Measurements from ENCODE around the gene EPS8L2.
A peak's percentile ranks its signal among the peaks of the same experiment; 100 is the strongest.

Gene EPS8L2

GRCh38 chr11:746289-747157, 40.5 kb downstream of the EPS8L2 start:
- H3K9me3 Mint-ChIP-seq, result no peaks in the 10 kb centered on the region
- H3K4me1 Mint-ChIP-seq, result peaks cover 4% of the 10 kb centered on the region
- peak overlapping the region; percentile 44 for H3K27ac Mint-ChIP-seq (ENCODE audit: low read depth)
- no peaks in the 10 kb centered on the region for H3K36me3 Mint-ChIP-seq (ENCODE audit: insufficient read depth)
- DNase-seq (ENCODE audit: low spot score in 2 of 2) (no peak), ATAC-seq (replicated peaks; ENCODE audit: extremely low read depth, poor library complexity, severe bottlenecking) (peak; percentile 53)
- H3K27me3 Mint-ChIP-seq, result no peaks in the 10 kb centered on the region
- H3K4me3 Mint-ChIP-seq, result peak overlapping the region; percentile 79

- Mint-ChIP-seq H3K27me3 (no peaks in the 10 kb centered on the region), H3K36me3 (ENCODE audit: insufficient read depth) (no peaks in the 10 kb centered on the region), H3K9me3 (no peaks in the 10 kb centered on the region), H3K27ac (ENCODE audit: low read depth) (peak within 1 kb of the TSS; percentile 82), H3K4me3 (peak within 1 kb of the TSS; percentile 79), H3K4me1 (peaks cover 4% of the 10 kb centered on the region)
- ATAC-seq (replicated peaks; ENCODE audit: extremely low read depth, poor library complexity, severe bottlenecking) (peak; percentile 76), DNase-seq (ENCODE audit: low spot score in 2 of 2) (peak; percentile 40 to 50)
These were observed 41.4 kb downstream of the EPS8L2 start, which contains the start of gene TALDO1 for GRCh38 chr11:747158-748006. Gene TALDO1 (plus strand): TSS chr11:747464. CDS start chr11:747482, 18 bp downstream.

GRCh38 chr11:748007-748359, 42.0 kb downstream of the EPS8L2 start:
- peaks cover 4% of the 10 kb centered on the region for H3K4me1 Mint-ChIP-seq
- H3K9me3 Mint-ChIP-seq, result no peaks in the 10 kb centered on the region
- peaks cover 4% of the 10 kb centered on the region for H3K36me3 Mint-ChIP-seq (ENCODE audit: insufficient read depth)
- ATAC-seq (replicated peaks; ENCODE audit: extremely low read depth, poor library complexity, severe bottlenecking) (peak; percentile 5), DNase-seq (ENCODE audit: low spot score in 2 of 2) (no peak)
- no peaks in the 10 kb centered on the region for H3K27me3 Mint-ChIP-seq
- H3K27ac Mint-ChIP-seq (ENCODE audit: low read depth), result peak overlapping the region; percentile 82
- peak overlapping the region; percentile 79 for H3K4me3 Mint-ChIP-seq

GRCh38 chr11:749731-750130, 43.7 kb downstream of the EPS8L2 start:
- Mint-ChIP-seq H3K27ac (ENCODE audit: low read depth) (no peak overlapping the region), H3K4me3 (no peak overlapping the region), H3K4me1 (peaks cover 4% of the 10 kb centered on the region), H3K36me3 (ENCODE audit: insufficient read depth) (peaks cover 5% of the 10 kb centered on the region), H3K9me3 (no peaks in the 10 kb centered on the region), H3K27me3 (no peaks in the 10 kb centered on the region)
- DNase-seq (ENCODE audit: low spot score in 2 of 2), result no peak
- no peak for ATAC-seq (replicated peaks; ENCODE audit: extremely low read depth, poor library complexity, severe bottlenecking)

GRCh38 chr11:760236-760635, 54.2 kb downstream of the EPS8L2 start:
- Mint-ChIP-seq H3K36me3 (ENCODE audit: insufficient read depth) (peaks cover 25% of the 10 kb centered on the region), H3K27me3 (no peaks in the 10 kb centered on the region), H3K4me1 (no peaks in the 10 kb centered on the region), H3K27ac (ENCODE audit: low read depth) (no peak overlapping the region), H3K9me3 (no peaks in the 10 kb centered on the region), H3K4me3 (no peak overlapping the region)
- no peak for DNase-seq (ENCODE audit: low spot score in 2 of 2)
- no peak for ATAC-seq (replicated peaks; ENCODE audit: extremely low read depth, poor library complexity, severe bottlenecking)

GRCh38 chr11:761526-762108, 55.6 kb downstream of the EPS8L2 start:
- H3K4me1 Mint-ChIP-seq, result no peaks in the 10 kb centered on the region
- no peak overlapping the region for H3K27ac Mint-ChIP-seq (ENCODE audit: low read depth)
- no peak overlapping the region for H3K4me3 Mint-ChIP-seq
- ATAC-seq (replicated peaks; ENCODE audit: extremely low read depth, poor library complexity, severe bottlenecking) (no peak), DNase-seq (ENCODE audit: low spot score in 2 of 2) (no peak)
- no peaks in the 10 kb centered on the region for H3K9me3 Mint-ChIP-seq
- no peaks in the 10 kb centered on the region for H3K27me3 Mint-ChIP-seq
- H3K36me3 Mint-ChIP-seq (ENCODE audit: insufficient read depth), result peaks cover 23% of the 10 kb centered on the region

GRCh38 chr11:762421-763072, 56.5 kb downstream of the EPS8L2 start:
- Mint-ChIP-seq H3K27me3 (no peaks in the 10 kb centered on the region), H3K4me3 (no peak overlapping the region), H3K9me3 (no peaks in the 10 kb centered on the region), H3K4me1 (no peaks in the 10 kb centered on the region), H3K36me3 (ENCODE audit: insufficient read depth) (peaks cover 21% of the 10 kb centered on the region), H3K27ac (ENCODE audit: low read depth) (peak overlapping the region; percentile 69)
- DNase-seq (ENCODE audit: low spot score in 2 of 2) (no peak), ATAC-seq (replicated peaks; ENCODE audit: extremely low read depth, poor library complexity, severe bottlenecking) (no peak)

GRCh38 chr11:763073-763463, 57.0 kb downstream of the EPS8L2 start:
- peak overlapping the region; percentile 69 for H3K27ac Mint-ChIP-seq (ENCODE audit: low read depth)
- H3K4me1 Mint-ChIP-seq, result no peaks in the 10 kb centered on the region
- H3K9me3 Mint-ChIP-seq, result no peaks in the 10 kb centered on the region
- H3K36me3 Mint-ChIP-seq (ENCODE audit: insufficient read depth), result peaks cover 21% of the 10 kb centered on the region
- ATAC-seq (replicated peaks; ENCODE audit: extremely low read depth, poor library complexity, severe bottlenecking) (no peak), DNase-seq (ENCODE audit: low spot score in 2 of 2) (no peak)
- no peaks in the 10 kb centered on the region for H3K27me3 Mint-ChIP-seq
- H3K4me3 Mint-ChIP-seq, result no peak overlapping the region

- no peak overlapping the region for H3K4me3 Mint-ChIP-seq
- no peaks in the 10 kb centered on the region for H3K9me3 Mint-ChIP-seq
- DNase-seq (ENCODE audit: low spot score in 2 of 2), result no peak
- H3K27me3 Mint-ChIP-seq, result no peaks in the 10 kb centered on the region
- no peak overlapping the region for H3K27ac Mint-ChIP-seq (ENCODE audit: low read depth)
- H3K4me1 Mint-ChIP-seq, result no peaks in the 10 kb centered on the region
- ATAC-seq (replicated peaks; ENCODE audit: extremely low read depth, poor library complexity, severe bottlenecking), result no peak
- peaks cover 21% of the 10 kb centered on the region for H3K36me3 Mint-ChIP-seq (ENCODE audit: insufficient read depth)
These were observed 57.7 kb downstream of the EPS8L2 start for GRCh38 chr11:763549-764321.

GRCh38 chr11:764322-765024, 58.4 kb downstream of the EPS8L2 start:
- Mint-ChIP-seq H3K36me3 (ENCODE audit: insufficient read depth) (peaks cover 20% of the 10 kb centered on the region), H3K27me3 (no peaks in the 10 kb centered on the region), H3K4me1 (no peaks in the 10 kb centered on the region), H3K27ac (ENCODE audit: low read depth) (no peak overlapping the region), H3K4me3 (no peak overlapping the region), H3K9me3 (no peaks in the 10 kb centered on the region)
- no peak for DNase-seq (ENCODE audit: low spot score in 2 of 2)
- no peak for ATAC-seq (replicated peaks; ENCODE audit: extremely low read depth, poor library complexity, severe bottlenecking)

GRCh38 chr11:765025-765801, 59.2 kb downstream of the EPS8L2 start:
- H3K36me3 Mint-ChIP-seq (ENCODE audit: insufficient read depth), result peaks cover 17% of the 10 kb centered on the region
- no peaks in the 10 kb centered on the region for H3K27me3 Mint-ChIP-seq
- ATAC-seq (replicated peaks; ENCODE audit: extremely low read depth, poor library complexity, severe bottlenecking) (peak; percentile 58), DNase-seq (ENCODE audit: low spot score in 2 of 2) (peak; percentile 47 to 52)
- H3K4me1 Mint-ChIP-seq, result no peaks in the 10 kb centered on the region
- H3K27ac Mint-ChIP-seq (ENCODE audit: low read depth), result no peak overlapping the region
- H3K4me3 Mint-ChIP-seq, result no peak overlapping the region
- H3K9me3 Mint-ChIP-seq, result no peaks in the 10 kb centered on the region

Data from central memory CD8-positive, alpha-beta T cell (primary cell).